ENCODE data around the gene SUCLG2.

The SUCLG2 gene

GRCh38 chr3:67598814-67599556, 55.4 kb downstream of the SUCLG2 start:
- no peak overlapping the region for H3K9ac ChIP-seq (ENCODE audit: low read length)
- WGBS (ENCODE audit: extremely low coverage, insufficient coverage, low lambda C conversion rate), result no CpG with 5 or more reads among the region's 8 CpGs

GRCh38 chr3:67595424-67595823, 59.0 kb downstream of the SUCLG2 start:
- no peak overlapping the region for H3K18ac ChIP-seq (ENCODE audit: low read length)
- no peaks in the 10 kb centered on the region for H3K79me1 ChIP-seq (ENCODE audit: low read length)
- no peak overlapping the region for H2AK5ac ChIP-seq (ENCODE audit: low read length)
- H3K27ac ChIP-seq (ENCODE audit: low read depth, low read length), result no peak overlapping the region
- H3K4me1 ChIP-seq (ENCODE audit: control insufficient read depth, low read depth, low read length), result no peaks in the 10 kb centered on the region
- H3K4me2 ChIP-seq (ENCODE audit: low read length), result no peak overlapping the region
- no peak overlapping the region for H3K56ac ChIP-seq (ENCODE audit: low read length)
- no CpG with 5 or more reads among the region's 3 CpGs for WGBS (ENCODE audit: extremely low coverage, insufficient coverage, low lambda C conversion rate)
- no peak overlapping the region for H2BK120ac ChIP-seq (ENCODE audit: low read depth, low read length)
- no peaks in the 10 kb centered on the region for H3K79me2 ChIP-seq (ENCODE audit: control insufficient read depth, insufficient read depth, low read length)
- no peak overlapping the region for H3K9ac ChIP-seq (ENCODE audit: low read length)
- H2BK5ac ChIP-seq (ENCODE audit: low read length), result no peak overlapping the region
- H4K8ac ChIP-seq (ENCODE audit: low read depth, low read length), result no peak overlapping the region
- H3K23ac ChIP-seq (ENCODE audit: low read length), result no peak overlapping the region
- no peak overlapping the region for H2BK15ac ChIP-seq (replicated peaks; ENCODE audit: low read depth)
- H3K27me3 ChIP-seq (ENCODE audit: insufficient read depth, low read length, poor library complexity), result no peaks in the 10 kb centered on the region
- no peaks in the 10 kb centered on the region for H3K36me3 ChIP-seq (ENCODE audit: control insufficient read depth, insufficient read depth, low read length)
- H3K4me3 ChIP-seq (ENCODE audit: low read length), result no peak overlapping the region
- H4K5ac ChIP-seq (ENCODE audit: low read length), result no peak overlapping the region
- no peak for DNase-seq
- H3K4ac ChIP-seq (ENCODE audit: low read depth, low read length), result no peak overlapping the region

More at GRCh38 chr3:67598814-67599556, 55.4 kb downstream of the SUCLG2 start:
- Histone ChIP-seq H2BK5ac (ENCODE audit: low read length) (no peak overlapping the region), H3K18ac (ENCODE audit: low read length) (no peak overlapping the region), H2BK15ac (replicated peaks; ENCODE audit: low read depth) (no peak overlapping the region), H3K27me3 (ENCODE audit: insufficient read depth, low read length, poor library complexity) (no peaks in the 10 kb centered on the region), H3K4me2 (ENCODE audit: low read length) (no peak overlapping the region), H3K27ac (ENCODE audit: low read depth, low read length) (no peak overlapping the region), H4K8ac (ENCODE audit: low read depth, low read length) (no peak overlapping the region), H4K5ac (ENCODE audit: low read length) (no peak overlapping the region), H3K79me2 (ENCODE audit: control insufficient read depth, insufficient read depth, low read length) (no peaks in the 10 kb centered on the region), H3K4me3 (ENCODE audit: low read length) (no peak overlapping the region), H3K79me1 (ENCODE audit: low read length) (no peaks in the 10 kb centered on the region), H3K23ac (ENCODE audit: low read length) (no peak overlapping the region), H3K56ac (ENCODE audit: low read length) (no peak overlapping the region), H2AK5ac (ENCODE audit: low read length) (no peak overlapping the region), H3K4me1 (ENCODE audit: control insufficient read depth, low read depth, low read length) (no peaks in the 10 kb centered on the region), H2BK120ac (ENCODE audit: low read depth, low read length) (no peak overlapping the region), H3K36me3 (ENCODE audit: control insufficient read depth, insufficient read depth, low read length) (no peaks in the 10 kb centered on the region), H3K4ac (ENCODE audit: low read depth, low read length) (no peak overlapping the region)
- no peak for DNase-seq

- Histone ChIP-seq H3K4ac (ENCODE audit: low read depth, low read length) (no peak overlapping the region), H2AK5ac (ENCODE audit: low read length) (no peak overlapping the region), H3K18ac (ENCODE audit: low read length) (no peak overlapping the region), H2BK120ac (ENCODE audit: low read depth, low read length) (no peak overlapping the region), H2BK5ac (ENCODE audit: low read length) (no peak overlapping the region), H3K79me2 (ENCODE audit: control insufficient read depth, insufficient read depth, low read length) (no peaks in the 10 kb centered on the region), H2BK15ac (replicated peaks; ENCODE audit: low read depth) (no peak overlapping the region), H3K23ac (ENCODE audit: low read length) (no peak overlapping the region), H3K79me1 (ENCODE audit: low read length) (no peaks in the 10 kb centered on the region), H3K4me1 (ENCODE audit: control insufficient read depth, low read depth, low read length) (no peaks in the 10 kb centered on the region), H4K5ac (ENCODE audit: low read length) (no peak overlapping the region), H3K4me3 (ENCODE audit: low read length) (no peak overlapping the region), H3K27ac (ENCODE audit: low read depth, low read length) (no peak overlapping the region), H3K56ac (ENCODE audit: low read length) (no peak overlapping the region), H3K36me3 (ENCODE audit: control insufficient read depth, insufficient read depth, low read length) (no peaks in the 10 kb centered on the region), H3K27me3 (ENCODE audit: insufficient read depth, low read length, poor library complexity) (no peaks in the 10 kb centered on the region), H4K8ac (ENCODE audit: low read depth, low read length) (no peak overlapping the region), H3K4me2 (ENCODE audit: low read length) (no peak overlapping the region), H3K9ac (ENCODE audit: low read length) (no peak overlapping the region)
- DNase-seq, result peak; percentile 54
- no CpG with 5 or more reads among the region's 4 CpGs for WGBS (ENCODE audit: extremely low coverage, insufficient coverage, low lambda C conversion rate)
Observed at GRCh38 chr3:67593761-67594234, 60.6 kb downstream of the SUCLG2 start.

GRCh38 chr3:67592057-67592456, 62.4 kb downstream of the SUCLG2 start:
- no peak overlapping the region for H3K18ac ChIP-seq (ENCODE audit: low read length)
- H3K4me2 ChIP-seq (ENCODE audit: low read length), result no peak overlapping the region
- no peak overlapping the region for H2BK15ac ChIP-seq (replicated peaks; ENCODE audit: low read depth)
- DNase-seq, result no peak
- no peak overlapping the region for H3K4ac ChIP-seq (ENCODE audit: low read depth, low read length)
- H3K23ac ChIP-seq (ENCODE audit: low read length), result no peak overlapping the region
- H3K4me1 ChIP-seq (ENCODE audit: control insufficient read depth, low read depth, low read length), result no peaks in the 10 kb centered on the region
- H3K79me2 ChIP-seq (ENCODE audit: control insufficient read depth, insufficient read depth, low read length), result no peaks in the 10 kb centered on the region
- H3K56ac ChIP-seq (ENCODE audit: low read length), result no peak overlapping the region
- no peak overlapping the region for H2BK120ac ChIP-seq (ENCODE audit: low read depth, low read length)
- no peak overlapping the region for H3K27ac ChIP-seq (ENCODE audit: low read depth, low read length)
- H4K5ac ChIP-seq (ENCODE audit: low read length), result no peak overlapping the region
- no peak overlapping the region for H3K9ac ChIP-seq (ENCODE audit: low read length)
- no peak overlapping the region for H2AK5ac ChIP-seq (ENCODE audit: low read length)
- H3K79me1 ChIP-seq (ENCODE audit: low read length), result no peaks in the 10 kb centered on the region
- H2BK5ac ChIP-seq (ENCODE audit: low read length), result no peak overlapping the region
- no peak overlapping the region for H4K8ac ChIP-seq (ENCODE audit: low read depth, low read length)
- H3K4me3 ChIP-seq (ENCODE audit: low read length), result no peak overlapping the region
- no peaks in the 10 kb centered on the region for H3K27me3 ChIP-seq (ENCODE audit: insufficient read depth, low read length, poor library complexity)
- H3K36me3 ChIP-seq (ENCODE audit: control insufficient read depth, insufficient read depth, low read length), result no peaks in the 10 kb centered on the region

GRCh38 chr3:67587811-67588210, 66.6 kb downstream of the SUCLG2 start:
- Histone ChIP-seq H2BK5ac (ENCODE audit: low read length) (no peak overlapping the region), H3K23ac (ENCODE audit: low read length) (no peak overlapping the region), H3K79me2 (ENCODE audit: control insufficient read depth, insufficient read depth, low read length) (no peaks in the 10 kb centered on the region), H3K4me2 (ENCODE audit: low read length) (no peak overlapping the region), H4K5ac (ENCODE audit: low read length) (no peak overlapping the region), H3K4me1 (ENCODE audit: control insufficient read depth, low read depth, low read length) (no peaks in the 10 kb centered on the region), H2BK120ac (ENCODE audit: low read depth, low read length) (no peak overlapping the region), H2AK5ac (ENCODE audit: low read length) (no peak overlapping the region), H3K56ac (ENCODE audit: low read length) (no peak overlapping the region), H3K18ac (ENCODE audit: low read length) (no peak overlapping the region), H3K4ac (ENCODE audit: low read depth, low read length) (no peak overlapping the region), H3K27me3 (ENCODE audit: insufficient read depth, low read length, poor library complexity) (no peaks in the 10 kb centered on the region), H3K4me3 (ENCODE audit: low read length) (no peak overlapping the region), H3K36me3 (ENCODE audit: control insufficient read depth, insufficient read depth, low read length) (no peaks in the 10 kb centered on the region), H3K9ac (ENCODE audit: low read length) (no peak overlapping the region), H3K79me1 (ENCODE audit: low read length) (no peaks in the 10 kb centered on the region), H2BK15ac (replicated peaks; ENCODE audit: low read depth) (no peak overlapping the region), H4K8ac (ENCODE audit: low read depth, low read length) (no peak overlapping the region), H3K27ac (ENCODE audit: low read depth, low read length) (no peak overlapping the region)
- DNase-seq, result no peak

- no CpG with 5 or more reads among the region's 4 CpGs for WGBS (ENCODE audit: extremely low coverage, insufficient coverage, low lambda C conversion rate)
- H3K9ac ChIP-seq (ENCODE audit: low read length), result no peak overlapping the region
- no peaks in the 10 kb centered on the region for H3K79me1 ChIP-seq (ENCODE audit: low read length)
- no peak overlapping the region for H3K18ac ChIP-seq (ENCODE audit: low read length)
- no peak overlapping the region for H3K56ac ChIP-seq (ENCODE audit: low read length)
- peak overlapping the region; percentile 2 for H3K23ac ChIP-seq (ENCODE audit: low read length)
- no peak overlapping the region for H4K8ac ChIP-seq (ENCODE audit: low read depth, low read length)
- H3K4ac ChIP-seq (ENCODE audit: low read depth, low read length), result no peak overlapping the region
- H3K4me3 ChIP-seq (ENCODE audit: low read length), result no peak overlapping the region
- no peak for DNase-seq
- no peak overlapping the region for H3K27ac ChIP-seq (ENCODE audit: low read depth, low read length)
- no peak overlapping the region for H2AK5ac ChIP-seq (ENCODE audit: low read length)
- no peak overlapping the region for H2BK5ac ChIP-seq (ENCODE audit: low read length)
- no peak overlapping the region for H2BK15ac ChIP-seq (replicated peaks; ENCODE audit: low read depth)
- H2BK120ac ChIP-seq (ENCODE audit: low read depth, low read length), result no peak overlapping the region
- no peaks in the 10 kb centered on the region for H3K79me2 ChIP-seq (ENCODE audit: control insufficient read depth, insufficient read depth, low read length)
- H4K5ac ChIP-seq (ENCODE audit: low read length), result no peak overlapping the region
- H3K4me1 ChIP-seq (ENCODE audit: control insufficient read depth, low read depth, low read length), result no peaks in the 10 kb centered on the region
- H3K36me3 ChIP-seq (ENCODE audit: control insufficient read depth, insufficient read depth, low read length), result no peaks in the 10 kb centered on the region
- no peaks in the 10 kb centered on the region for H3K27me3 ChIP-seq (ENCODE audit: insufficient read depth, low read length, poor library complexity)
- no peak overlapping the region for H3K4me2 ChIP-seq (ENCODE audit: low read length)
Observed at GRCh38 chr3:67587301-67587700, 67.1 kb downstream of the SUCLG2 start.
